HEK293 (cell line): ENCODE results near the gene ASPSCR1.

Experiments
- CTCF ChIA-PET: fragments of 350-600 bp; formaldehyde crosslinking; extraction: SDS; loops from one replicate; lab custom pipeline; 2021; ENCODE audit warnings: antibody characterized with exemption; lab: Yijun Ruan, JAX
- POLR2A ChIA-PET: fragments of 300-600 bp; formaldehyde crosslinking; extraction: SDS; loops from one replicate; lab custom pipeline; 2020; ENCODE audit warnings: antibody characterized with exemption, inconsistent platforms; lab: Yijun Ruan, JAX
- H3K27ac ChIP-seq: fragments of 200-500 bp; sonication (Bioruptor generic); 2 replicates; pipeline ENCODE4 v1.5.1; 2014; ENCODE audit warnings: low read depth, low read length, control low read depth, inconsistent platforms; ENCODE audit errors: extremely low read depth
- H3K36me3 ChIP-seq, 2 experiments: fragments of 200-500 bp in 1 of 2; sonication (Bioruptor generic) in 1 of 2; 1 replicate in 1 of 2; 2 replicates in 1 of 2; pipeline ENCODE4 v1.5.1; 2014 to 2017; ENCODE audit warnings: inconsistent platforms in 2 of 2, low read length in 2 of 2; ENCODE audit not compliant: control insufficient read depth in 2 of 2, insufficient read depth in 1 of 2
- H3K4me1 ChIP-seq: fragments of 200-500 bp; sonication (Bioruptor generic); 2 replicates; pipeline ENCODE4 v1.5.1; 2014; ENCODE audit warnings: mild to moderate bottlenecking, low read length, inconsistent platforms; ENCODE audit not compliant: control insufficient read depth, insufficient read depth
- H3K4me3 ChIP-seq: 2 replicates; pipeline ENCODE4 v1.5.1; 2011; ENCODE audit warnings: low read depth, mild to moderate bottlenecking, control low read depth, low read length, moderate library complexity
- H3K9me3 ChIP-seq: fragments of 200-500 bp; sonication (Bioruptor generic); 2 replicates; pipeline ENCODE4 v1.5.1; 2014; ENCODE audit warnings: low read depth, low read length, inconsistent platforms; ENCODE audit not compliant: control insufficient read depth, insufficient read depth
- SP2 ChIP-seq: fragments of 450-650 bp; formaldehyde crosslinking; IDR thresholded peaks from 2 replicates; pipeline ENCODE4 v1.5.1; 2016; ENCODE audit warnings: missing biosample characterization, missing genetic modification characterization
- ZNF112 ChIP-seq: fragments of 450-650 bp; formaldehyde crosslinking; IDR thresholded peaks from 2 replicates; pipeline ENCODE4 v1.5.0; 2017; ENCODE audit warnings: missing biosample characterization, missing genetic modification characterization
- ZNF175 ChIP-seq: fragments of 450-650 bp; formaldehyde crosslinking; IDR thresholded peaks from 2 replicates; pipeline ENCODE4 v1.5.1; 2016; ENCODE audit warnings: missing biosample characterization, missing genetic modification characterization
- ZNF2 ChIP-seq: fragments of 450-650 bp; formaldehyde crosslinking; IDR thresholded peaks from 2 replicates; pipeline ENCODE4 v1.5.1; 2016; ENCODE audit warnings: missing biosample characterization, missing genetic modification characterization
- ZNF585B ChIP-seq: fragments of 450-650 bp; formaldehyde crosslinking; IDR thresholded peaks from 2 replicates; pipeline ENCODE4 v1.5.1; 2016; ENCODE audit warnings: missing biosample characterization, missing genetic modification characterization
- ZNF600 ChIP-seq: fragments of 450-650 bp; formaldehyde crosslinking; IDR thresholded peaks from 2 replicates; pipeline ENCODE4 v1.5.1; 2016; ENCODE audit warnings: missing biosample characterization, missing genetic modification characterization
- ZNF837 ChIP-seq: fragments of 450-650 bp; formaldehyde crosslinking; IDR thresholded peaks from 2 replicates; pipeline ENCODE4 v1.5.1; 2016; ENCODE audit warnings: missing biosample characterization, missing genetic modification characterization
- TF ChIP-seq, protein P1 (sequence below): fragments of 450-650 bp; formaldehyde crosslinking; IDR thresholded peaks from 2 replicates; pipeline ENCODE4 v1.5.0; 2017; ENCODE audit warnings: missing biosample characterization, missing genetic modification characterization, borderline replicate concordance
- TF ChIP-seq, protein P2 (sequence below): fragments of 450-650 bp; formaldehyde crosslinking; IDR thresholded peaks from 2 replicates; pipeline ENCODE4 v1.5.1; 2016; ENCODE audit warnings: missing biosample characterization, missing genetic modification characterization
- TF ChIP-seq, protein P3 (sequence below): fragments of 450-650 bp; formaldehyde crosslinking; IDR thresholded peaks from 2 replicates; pipeline ENCODE4 v1.5.1; 2016; ENCODE audit warnings: missing biosample characterization, missing genetic modification characterization
- TF ChIP-seq, protein P4 (sequence below): fragments of 450-650 bp; formaldehyde crosslinking; IDR thresholded peaks from 2 replicates; pipeline ENCODE4; 2016; ENCODE audit warnings: missing biosample characterization, missing genetic modification characterization

The ASPSCR1 gene

DNA sequence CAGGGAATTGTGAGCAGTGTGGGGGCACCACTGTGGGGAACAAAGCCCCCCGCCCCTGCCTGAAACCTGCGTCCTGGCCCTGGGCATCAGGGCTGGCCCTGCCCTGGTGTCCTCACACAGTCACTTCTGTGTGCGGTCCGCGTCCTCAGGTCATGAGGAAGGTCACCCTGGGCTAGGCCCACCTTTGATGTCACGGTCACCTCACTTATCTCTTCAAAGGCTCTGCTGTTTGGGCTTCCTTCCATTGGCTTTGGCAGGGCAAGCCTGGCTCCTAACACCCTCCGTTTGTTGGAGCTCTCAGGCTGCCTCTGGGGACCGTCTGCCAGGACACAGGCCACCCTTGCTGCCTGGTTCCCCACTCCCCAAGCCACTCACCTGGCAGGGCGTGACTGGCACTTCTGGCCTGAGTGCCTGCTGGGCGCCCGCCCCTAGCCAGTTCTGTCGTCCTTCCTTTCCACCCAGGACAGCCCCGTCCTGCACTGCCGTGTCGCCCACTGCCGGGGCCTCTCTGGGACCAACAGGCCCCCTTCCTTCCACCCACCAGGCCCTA lies 36.4 kb downstream of the ASPSCR1 start:
- Histone ChIP-seq H3K4me3 (no peak overlapping the region), H3K4me1 (no peaks in the 10 kb centered on the region), H3K27ac (no peak overlapping the region), H3K9me3 (no peaks in the 10 kb centered on the region), H3K36me3 (peaks cover 0 to 12% of the 10 kb centered on the region in 2 experiments; a peak in 1 of 3 replicates)
- TF ChIP-seq ZNF600 (tag by site-specific recombination), result 0 out of 2 replicates have a peak, but pooled peaks have one; percentile 14
- TF ChIP-seq, protein P1, sequence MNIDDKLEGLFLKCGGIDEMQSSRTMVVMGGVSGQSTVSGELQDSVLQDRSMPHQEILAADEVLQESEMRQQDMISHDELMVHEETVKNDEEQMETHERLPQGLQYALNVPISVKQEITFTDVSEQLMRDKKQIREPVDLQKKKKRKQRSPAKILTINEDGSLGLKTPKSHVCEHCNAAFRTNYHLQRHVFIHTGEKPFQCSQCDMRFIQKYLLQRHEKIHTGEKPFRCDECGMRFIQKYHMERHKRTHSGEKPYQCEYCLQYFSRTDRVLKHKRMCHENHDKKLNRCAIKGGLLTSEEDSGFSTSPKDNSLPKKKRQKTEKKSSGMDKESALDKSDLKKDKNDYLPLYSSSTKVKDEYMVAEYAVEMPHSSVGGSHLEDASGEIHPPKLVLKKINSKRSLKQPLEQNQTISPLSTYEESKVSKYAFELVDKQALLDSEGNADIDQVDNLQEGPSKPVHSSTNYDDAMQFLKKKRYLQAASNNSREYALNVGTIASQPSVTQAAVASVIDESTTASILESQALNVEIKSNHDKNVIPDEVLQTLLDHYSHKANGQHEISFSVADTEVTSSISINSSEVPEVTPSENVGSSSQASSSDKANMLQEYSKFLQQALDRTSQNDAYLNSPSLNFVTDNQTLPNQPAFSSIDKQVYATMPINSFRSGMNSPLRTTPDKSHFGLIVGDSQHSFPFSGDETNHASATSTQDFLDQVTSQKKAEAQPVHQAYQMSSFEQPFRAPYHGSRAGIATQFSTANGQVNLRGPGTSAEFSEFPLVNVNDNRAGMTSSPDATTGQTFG (tag by site-specific recombination), result no peak
- CTCF ChIA-PET, result interaction anchor here (0.5 to 1.1 kb wide), 2 partner anchors 8 to 11 kb away, joined by 3 to 4 read pairs; no protein-coding TSS in a partner anchor
- POLR2A ChIA-PET, result no interaction called here

DNA sequence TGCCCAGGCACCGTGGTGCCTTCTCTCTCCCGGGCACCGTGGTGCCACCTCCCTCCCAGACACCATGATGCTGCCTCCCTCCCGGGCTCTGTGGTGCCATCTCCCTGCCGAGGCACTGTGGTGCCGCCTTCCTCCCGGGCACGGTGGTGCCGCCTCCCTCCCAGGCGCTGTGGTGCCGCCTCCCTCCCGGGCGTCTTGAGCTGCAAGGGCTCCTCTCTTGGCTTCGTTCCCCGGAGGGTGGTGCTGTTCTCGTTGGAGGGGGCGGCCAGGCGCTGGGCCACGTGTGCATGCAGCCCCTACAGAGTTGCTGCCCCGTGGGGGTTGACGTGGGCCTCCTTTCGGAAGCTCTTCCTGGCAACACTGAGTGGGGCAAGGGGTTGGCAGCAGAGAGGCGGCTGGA lies 37.0 kb downstream of the ASPSCR1 start:
- Histone ChIP-seq H3K27ac (no peak overlapping the region), H3K4me3 (no peak overlapping the region), H3K9me3 (no peaks in the 10 kb centered on the region), H3K4me1 (no peaks in the 10 kb centered on the region), H3K36me3 (peaks cover 0 to 18% of the 10 kb centered on the region in 2 experiments; a peak in 1 of 3 replicates)
- TF ChIP-seq, protein P2, sequence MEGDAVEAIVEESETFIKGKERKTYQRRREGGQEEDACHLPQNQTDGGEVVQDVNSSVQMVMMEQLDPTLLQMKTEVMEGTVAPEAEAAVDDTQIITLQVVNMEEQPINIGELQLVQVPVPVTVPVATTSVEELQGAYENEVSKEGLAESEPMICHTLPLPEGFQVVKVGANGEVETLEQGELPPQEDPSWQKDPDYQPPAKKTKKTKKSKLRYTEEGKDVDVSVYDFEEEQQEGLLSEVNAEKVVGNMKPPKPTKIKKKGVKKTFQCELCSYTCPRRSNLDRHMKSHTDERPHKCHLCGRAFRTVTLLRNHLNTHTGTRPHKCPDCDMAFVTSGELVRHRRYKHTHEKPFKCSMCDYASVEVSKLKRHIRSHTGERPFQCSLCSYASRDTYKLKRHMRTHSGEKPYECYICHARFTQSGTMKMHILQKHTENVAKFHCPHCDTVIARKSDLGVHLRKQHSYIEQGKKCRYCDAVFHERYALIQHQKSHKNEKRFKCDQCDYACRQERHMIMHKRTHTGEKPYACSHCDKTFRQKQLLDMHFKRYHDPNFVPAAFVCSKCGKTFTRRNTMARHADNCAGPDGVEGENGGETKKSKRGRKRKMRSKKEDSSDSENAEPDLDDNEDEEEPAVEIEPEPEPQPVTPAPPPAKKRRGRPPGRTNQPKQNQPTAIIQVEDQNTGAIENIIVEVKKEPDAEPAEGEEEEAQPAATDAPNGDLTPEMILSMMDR (tag by site-specific recombination), result no peak
- TF ChIP-seq, protein P1 (tag by site-specific recombination), result no peak
- no peak for TF ChIP-seq ZNF585B (tag by site-specific recombination)
- no peak for TF ChIP-seq ZNF112 (tag by site-specific recombination)
- no peak for TF ChIP-seq ZNF175 (tag by site-specific recombination)
- TF ChIP-seq ZNF837, result no peak
- TF ChIP-seq SP2 (tag by site-specific recombination), result 0 out of 2 replicates have a peak, but pooled peaks have one; percentile 22
- TF ChIP-seq, protein P3, sequence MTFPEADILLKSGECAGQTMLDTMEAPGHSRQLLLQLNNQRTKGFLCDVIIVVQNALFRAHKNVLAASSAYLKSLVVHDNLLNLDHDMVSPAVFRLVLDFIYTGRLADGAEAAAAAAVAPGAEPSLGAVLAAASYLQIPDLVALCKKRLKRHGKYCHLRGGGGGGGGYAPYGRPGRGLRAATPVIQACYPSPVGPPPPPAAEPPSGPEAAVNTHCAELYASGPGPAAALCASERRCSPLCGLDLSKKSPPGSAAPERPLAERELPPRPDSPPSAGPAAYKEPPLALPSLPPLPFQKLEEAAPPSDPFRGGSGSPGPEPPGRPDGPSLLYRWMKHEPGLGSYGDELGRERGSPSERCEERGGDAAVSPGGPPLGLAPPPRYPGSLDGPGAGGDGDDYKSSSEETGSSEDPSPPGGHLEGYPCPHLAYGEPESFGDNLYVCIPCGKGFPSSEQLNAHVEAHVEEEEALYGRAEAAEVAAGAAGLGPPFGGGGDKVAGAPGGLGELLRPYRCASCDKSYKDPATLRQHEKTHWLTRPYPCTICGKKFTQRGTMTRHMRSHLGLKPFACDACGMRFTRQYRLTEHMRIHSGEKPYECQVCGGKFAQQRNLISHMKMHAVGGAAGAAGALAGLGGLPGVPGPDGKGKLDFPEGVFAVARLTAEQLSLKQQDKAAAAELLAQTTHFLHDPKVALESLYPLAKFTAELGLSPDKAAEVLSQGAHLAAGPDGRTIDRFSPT, result peak; percentile 90
- TF ChIP-seq ZNF2 (tag by site-specific recombination), result no peak
- TF ChIP-seq, protein P4, sequence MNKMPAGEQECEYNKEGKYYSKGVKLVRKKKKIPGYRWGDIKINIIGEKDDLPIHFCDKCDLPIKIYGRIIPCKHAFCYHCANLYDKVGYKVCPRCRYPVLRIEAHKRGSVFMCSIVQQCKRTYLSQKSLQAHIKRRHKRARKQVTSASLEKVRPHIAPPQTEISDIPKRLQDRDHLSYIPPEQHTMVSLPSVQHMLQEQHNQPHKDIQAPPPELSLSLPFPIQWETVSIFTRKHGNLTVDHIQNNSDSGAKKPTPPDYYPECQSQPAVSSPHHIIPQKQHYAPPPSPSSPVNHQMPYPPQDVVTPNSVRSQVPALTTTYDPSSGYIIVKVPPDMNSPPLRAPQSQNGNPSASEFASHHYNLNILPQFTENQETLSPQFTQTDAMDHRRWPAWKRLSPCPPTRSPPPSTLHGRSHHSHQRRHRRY, result no peak
- CTCF ChIA-PET, result interaction anchor here (0.5 to 0.7 kb wide), 2 partner anchors 12 to 142 kb away, joined by 3 read pairs; no protein-coding TSS in a partner anchor
- POLR2A ChIA-PET, result no interaction called here
